ENCODE measurements around the gene ELP4. TPM values are rescaled to one million over a fixed set of nuclear protein-coding genes. Genes with fewer than 3 reads are reported as not detected.

ELP4 gene
- total RNA-seq, 1 donor from 2014 or later = 16.6 TPM

GRCh38 chr11:31809857-31810778 lies 300.6 kb downstream of the ELP4 start:
- no peak overlapping the region for H3K27ac ChIP-seq
- intact Hi-C loops (cut with DNase I) = no loop called here
- H3K4me3 ChIP-seq = peak overlapping the region; percentile 28
- no peak for TF ChIP-seq CTCF (IDR thresholded peaks at IDR 0.05)
- H3K36me3 ChIP-seq = no peaks in the 10 kb centered on the region
- peaks cover 49% of the 10 kb centered on the region for H3K4me1 ChIP-seq
- peak; percentile 3 for ATAC-seq
- no peaks in the 10 kb centered on the region for H3K9me3 ChIP-seq
- H3K27me3 ChIP-seq = peaks cover 97% of the 10 kb centered on the region
- DNase-seq = no peak

- Histone ChIP-seq H3K4me3 (peak within 1 kb of the TSS; percentile 28), H3K36me3 (no peaks in the 10 kb centered on the region), H3K9me3 (no peaks in the 10 kb centered on the region), H3K27ac (no peak within 1 kb of the TSS), H3K4me1 (peaks cover 56% of the 10 kb centered on the region), H3K27me3 (peaks cover 97% of the 10 kb centered on the region)
- intact Hi-C loops (cut with DNase I) = no loop called here
- DNase-seq = no peak
- no peak for TF ChIP-seq CTCF (IDR thresholded peaks at IDR 0.05)
- ATAC-seq = peak; percentile 38
Observed at GRCh38 chr11:31810779-31811647, 301.4 kb downstream of the ELP4 start, which contains the start of gene PAX6. Gene PAX6, minus strand, starts transcription at chr11:31811322. Its CDS starts 4,911 bp downstream, at chr11:31806411.

- ATAC-seq = no peak
- peak overlapping the region; percentile 44 for H3K4me3 ChIP-seq
- H3K4me1 ChIP-seq = peaks cover 71% of the 10 kb centered on the region
- H3K9me3 ChIP-seq = no peaks in the 10 kb centered on the region
- intact Hi-C loops (cut with DNase I) = no loop called here
- no peak for DNase-seq
- H3K36me3 ChIP-seq = no peaks in the 10 kb centered on the region
- H3K27ac ChIP-seq = no peak overlapping the region
- no peak for TF ChIP-seq CTCF (IDR thresholded peaks at IDR 0.05)
- peaks cover 97% of the 10 kb centered on the region for H3K27me3 ChIP-seq
Observed at GRCh38 chr11:31812383-31813381, 303.1 kb downstream of the ELP4 start.

GRCh38 chr11:31813391-31814175 lies 304.0 kb downstream of the ELP4 start:
- H3K27me3 ChIP-seq = peaks cover 97% of the 10 kb centered on the region
- intact Hi-C loops (cut with DNase I) = no loop called here
- no peak overlapping the region for H3K27ac ChIP-seq
- peak overlapping the region; percentile 44 for H3K4me3 ChIP-seq
- DNase-seq = no peak
- no peak for TF ChIP-seq CTCF (IDR thresholded peaks at IDR 0.05)
- no peaks in the 10 kb centered on the region for H3K9me3 ChIP-seq
- peaks cover 73% of the 10 kb centered on the region for H3K4me1 ChIP-seq
- H3K36me3 ChIP-seq = no peaks in the 10 kb centered on the region
- no peak for ATAC-seq
